Endothelial cell of umbilical vein (primary cell): Measurements from ENCODE around the gene FRA10AC1. TPM values are rescaled to one million over a fixed set of nuclear protein-coding genes. Genes with fewer than 3 reads are reported as not detected.

Source experiments
- BruUV-seq: library from RNA; stranded (reverse); fragments of 400-500 nt; replicated peaks from 2 replicates; lab custom pipeline; 2021; lab: Mats Ljungman, UMichigan
- CTCF ChIA-PET: fragments of 300-600, 350-600 bp; sonication (Branson Sonifier 250); formaldehyde crosslinking; loops from one replicate; lab custom pipeline; 2021; ENCODE audit warnings: antibody characterized with exemption, inconsistent platforms; lab: Charles Lee
- POLR2A ChIA-PET: fragments of 300-600, 350-600 bp; sonication (Branson Sonifier 250); formaldehyde crosslinking; loops from one replicate; lab custom pipeline; 2021; ENCODE audit warnings: antibody characterized with exemption, inconsistent platforms; lab: Charles Lee
- DNase-seq: peaks from one replicate; pipeline ENCODE4 v3.0.0-alpha.2; 2011; ENCODE audit warnings: low read depth, low spot score
- FAIRE-seq: peaks from 2 replicates; lab custom pipeline; 2011; peaks lifted over from hg19 to GRCh38; lab: Jason Lieb, UNC
- H2AFZ ChIP-seq: 2 replicates; pipeline ENCODE4 v1.6.0; 2012; ENCODE audit warnings: low read depth, low read length, control low read depth, inconsistent platforms
- H3K27ac ChIP-seq: 2 replicates; pipeline ENCODE4 v1.5.1; 2011; ENCODE audit warnings: low read depth, mild to moderate bottlenecking, control low read depth, low read length, moderate library complexity; ENCODE audit not compliant: insufficient read depth
- H3K27me3 ChIP-seq, 2 experiments: 2 replicates each; pipeline versions ENCODE4 v1.6.0 to v1.6.1; 2011; ENCODE audit warnings: low read length in 2 of 2, mixed read lengths in 1 of 2; ENCODE audit not compliant: control insufficient read depth in 2 of 2, insufficient read depth in 2 of 2
- H3K36me3 ChIP-seq, 2 experiments: 2 replicates in 1 of 2; 3 replicates in 1 of 2; pipeline ENCODE4 v1.5.1; 2011; ENCODE audit warnings: low read length in 2 of 2, mild to moderate bottlenecking in 1 of 2, moderate library complexity in 1 of 2; ENCODE audit not compliant: control insufficient read depth in 2 of 2, insufficient read depth in 2 of 2; ENCODE audit errors: extremely low read depth in 1 of 2
- H3K4me1 ChIP-seq: 3 replicates; pipeline ENCODE4 v1.5.1; 2011; ENCODE audit warnings: mild to moderate bottlenecking, low read length; ENCODE audit not compliant: control insufficient read depth, insufficient read depth; ENCODE audit errors: extremely low read depth
- H3K4me2 ChIP-seq: 2 replicates; pipeline ENCODE4 v1.6.1; 2011; ENCODE audit warnings: low read length, control low read depth, mixed read lengths; ENCODE audit not compliant: insufficient read depth
- H3K4me3 ChIP-seq, 3 experiments: fragments of 200-600 bp in 1 of 3; sonication (generic), shearing (Covaris generic) in 1 of 3; replicated peaks in 1 of 3; 2 replicates each; pipeline ENCODE4 v1.5.1; 2011 to 2016; ENCODE audit warnings: control low read depth in 3 of 3, low read length in 3 of 3, mild to moderate bottlenecking in 2 of 3, inconsistent platforms in 1 of 3, low read depth in 1 of 3, moderate library complexity in 1 of 3; ENCODE audit not compliant: insufficient read depth in 1 of 3
- H3K79me2 ChIP-seq: 2 replicates; pipeline ENCODE4 v1.6.0; 2012; ENCODE audit warnings: low read length, inconsistent platforms; ENCODE audit not compliant: control insufficient read depth, insufficient read depth
- H3K9ac ChIP-seq: replicated peaks from 2 replicates; pipeline ENCODE3; 2011; ENCODE audit warnings: low read length, control low read depth; ENCODE audit not compliant: insufficient read depth; ENCODE audit errors: extremely low read depth
- H3K9me1 ChIP-seq: replicated peaks from 3 replicates; pipeline ENCODE4 v1.6.0; 2011; ENCODE audit warnings: mild to moderate bottlenecking, low read length; ENCODE audit not compliant: control insufficient read depth, insufficient read depth; ENCODE audit errors: extremely low read depth
- H3K9me3 ChIP-seq: replicated peaks from 2 replicates; pipeline ENCODE4 v1.5.1; 2012; ENCODE audit warnings: low read length, inconsistent platforms; ENCODE audit not compliant: control insufficient read depth, insufficient read depth
- H4K20me1 ChIP-seq: replicated peaks from 2 replicates; pipeline ENCODE3; 2011; ENCODE audit warnings: mild to moderate bottlenecking, low read length; ENCODE audit not compliant: control insufficient read depth, insufficient read depth; ENCODE audit errors: extremely low read depth
- CTCF ChIP-seq, 2 donors: IDR thresholded peaks; 1 replicate in 1 of 2; 2 replicates in 1 of 2; pipeline ENCODE4 v1.5.1; 2011; ENCODE audit warnings: low read length in 2 of 2, mild to moderate bottlenecking in 2 of 2, moderate library complexity in 2 of 2, control low read depth in 1 of 2, inconsistent platforms in 1 of 2, low read depth in 1 of 2; ENCODE audit not compliant: insufficient read depth in 1 of 2; ENCODE audit errors: extremely low read depth in 1 of 2
- EZH2 ChIP-seq: IDR thresholded peaks from 2 replicates; pipeline ENCODE4 v1.6.1; 2012; ENCODE audit warnings: borderline replicate concordance, low read depth, mild to moderate bottlenecking, moderate library complexity, low read length, inconsistent platforms; ENCODE audit not compliant: severe bottlenecking
- FOS ChIP-seq: IDR thresholded peaks from 2 replicates; pipeline ENCODE4 v1.6.1; 2011; ENCODE audit warnings: mild to moderate bottlenecking, low read length, moderate library complexity, borderline replicate concordance; ENCODE audit not compliant: insufficient read depth
- GATA2 ChIP-seq: IDR thresholded peaks from 2 replicates; pipeline ENCODE4 v1.7.0; 2011; ENCODE audit warnings: low read depth, mild to moderate bottlenecking, moderate library complexity, mixed read lengths, low read length; ENCODE audit not compliant: insufficient read length, insufficient read depth
- JUN ChIP-seq: IDR thresholded peaks from 2 replicates; pipeline ENCODE4 v1.6.1; 2011; ENCODE audit warnings: borderline replicate concordance, low read depth; ENCODE audit not compliant: insufficient read length, insufficient read depth
- MAX ChIP-seq: IDR thresholded peaks from 2 replicates; pipeline ENCODE4 v1.6.1; 2011; ENCODE audit not compliant: insufficient read depth, insufficient read length
- MYC ChIP-seq: IDR thresholded peaks from one replicate; pipeline ENCODE4 v1.6.1; 2011; ENCODE audit warnings: mild to moderate bottlenecking, low read depth, low read length
- POLR2A ChIP-seq: IDR thresholded peaks from 2 replicates; pipeline ENCODE4 v1.6.1; 2012; ENCODE audit warnings: low read depth, mild to moderate bottlenecking, control low read depth, low read length
- POLR2AphosphoS5 ChIP-seq: IDR thresholded peaks from 2 replicates; pipeline ENCODE4 v1.6.1; 2012; ENCODE audit warnings: low read depth, mild to moderate bottlenecking, control low read depth, low read length, moderate library complexity; ENCODE audit not compliant: insufficient read depth
- dilution Hi-C: fragments of 300-500 bp; cut with MboI; formaldehyde crosslinking; loops from one replicate; pipeline ENCODE4 v1.15.0; 2019; ENCODE audit warnings: low sequenced_read_pairs; ENCODE audit not compliant: extremely low pct_ligation_motif_present
- intact Hi-C: fragments of 100-400 bp; cut with micrococcal nuclease; formaldehyde crosslinking; loops from one replicate; pipeline ENCODE4 v1.10.0; 2022
- polyA plus RNA-seq, 4 experiments: library from polyadenylated mRNA; depleted of rRNA in 3 of 4; stranded (reverse) in 3 of 4; unstranded in 1 of 4; fragments of >200 nt; gene quantifications; 2 replicates each; pipeline versions ENCODE4 v1.2.1 to v1.2.3, GENCODE V29; 2011 to 2012; ENCODE audit warnings: missing spikeins in 1 of 4
- total RNA-seq: library from RNA; stranded (reverse); gene quantifications from 2 replicates; pipeline ENCODE4 v1.2.3, GENCODE V29; 2021

Gene FRA10AC1
- total and polyA plus RNA-seq, 2 donors (not counting 3 experiments of a cell fraction or from before 2014, with no cell fraction given): 4.0 to 24.4 TPM

GRCh38 chr10:93670372-93670771 is 32.0 kb downstream of the FRA10AC1 start:
- Histone ChIP-seq H3K79me2 (no peaks in the 10 kb centered on the region), H3K27ac (no peak overlapping the region), H3K36me3 (peaks cover 1 to 16% of the 10 kb centered on the region in 2 experiments), H3K9me3 (no peaks in the 10 kb centered on the region), H3K9me1 (no peaks in the 10 kb centered on the region), H3K27me3 (no peaks in the 10 kb centered on the region), H3K9ac (no peak overlapping the region), H3K4me3 (no peak overlapping the region), H2AFZ (no peak overlapping the region), H4K20me1 (no peaks in the 10 kb centered on the region), H3K4me1 (no peaks in the 10 kb centered on the region), H3K4me2 (no peak overlapping the region)
- ChIA-PET POLR2A (no interaction called here), CTCF (interaction anchor here (0.8 to 2.5 kb wide), 2 partner anchors 10 to 116 kb away, joined by 4 to 8 read pairs; no protein-coding TSS in a partner anchor)
- no peak for FAIRE-seq
- intact Hi-C loops: no loop called here
- TF ChIP-seq MAX: no peak
- TF ChIP-seq POLR2AphosphoS5: no peak
- no peak for TF ChIP-seq CTCF (IDR thresholded peaks at IDR 0.05; ENCODE audit: extremely low read depth in 1 of 2, insufficient read depth in 1 of 2, low read depth in 1 of 2, low read length in 2 of 2)
- no peak for TF ChIP-seq GATA2
- TF ChIP-seq POLR2A: no peak
- TF ChIP-seq MYC: no peak
- TF ChIP-seq JUN: no peak
- TF ChIP-seq FOS: no peak
- TF ChIP-seq EZH2: no peak
- dilution Hi-C loops: no loop called here
- no peak for DNase-seq
- BruUV-seq: no TSS peak
